Measurements from ENCODE around the gene VPREB3.

VPREB3 gene

DNA sequence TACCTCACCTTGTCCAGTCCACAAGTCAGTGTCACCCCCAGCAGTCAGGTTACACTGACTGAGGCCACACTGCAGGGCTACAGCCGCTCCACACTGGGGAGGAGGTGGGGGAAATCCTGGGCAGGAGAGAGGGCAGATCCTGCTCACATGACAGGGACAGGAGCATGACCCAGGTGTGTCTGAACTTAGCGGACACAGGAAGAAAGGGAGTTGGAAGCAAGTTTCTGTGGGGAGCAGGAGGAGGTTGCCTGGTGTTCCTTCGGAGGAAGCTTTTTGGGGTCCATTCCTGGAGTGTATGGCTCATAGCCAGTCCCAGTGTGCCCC lies 24.3 kb upstream of the VPREB3 start:
- Histone ChIP-seq H3K9ac (no peak overlapping the region), H3K36me3 (ENCODE audit: insufficient read depth) (no peaks in the 10 kb centered on the region), H3K79me2 (ENCODE audit: insufficient read depth, low read depth) (no peaks in the 10 kb centered on the region), H3K27me3 (ENCODE audit: insufficient read depth, low read depth) (no peaks in the 10 kb centered on the region), H3K4me1 (ENCODE audit: low read depth, poor library complexity, severe bottlenecking) (peaks cover 2% of the 10 kb centered on the region), H3K4me2 (no peak overlapping the region), H4K20me1 (ENCODE audit: insufficient read depth) (no peaks in the 10 kb centered on the region), H2AFZ (ENCODE audit: low read depth) (no peak overlapping the region), H3K4me3 (IDR thresholded peaks at IDR 0.05; ENCODE audit: insufficient read depth, low read depth, low read length) (no peak overlapping the region), H3K27ac (no peak overlapping the region)
- TF ChIP-seq, protein P1, sequence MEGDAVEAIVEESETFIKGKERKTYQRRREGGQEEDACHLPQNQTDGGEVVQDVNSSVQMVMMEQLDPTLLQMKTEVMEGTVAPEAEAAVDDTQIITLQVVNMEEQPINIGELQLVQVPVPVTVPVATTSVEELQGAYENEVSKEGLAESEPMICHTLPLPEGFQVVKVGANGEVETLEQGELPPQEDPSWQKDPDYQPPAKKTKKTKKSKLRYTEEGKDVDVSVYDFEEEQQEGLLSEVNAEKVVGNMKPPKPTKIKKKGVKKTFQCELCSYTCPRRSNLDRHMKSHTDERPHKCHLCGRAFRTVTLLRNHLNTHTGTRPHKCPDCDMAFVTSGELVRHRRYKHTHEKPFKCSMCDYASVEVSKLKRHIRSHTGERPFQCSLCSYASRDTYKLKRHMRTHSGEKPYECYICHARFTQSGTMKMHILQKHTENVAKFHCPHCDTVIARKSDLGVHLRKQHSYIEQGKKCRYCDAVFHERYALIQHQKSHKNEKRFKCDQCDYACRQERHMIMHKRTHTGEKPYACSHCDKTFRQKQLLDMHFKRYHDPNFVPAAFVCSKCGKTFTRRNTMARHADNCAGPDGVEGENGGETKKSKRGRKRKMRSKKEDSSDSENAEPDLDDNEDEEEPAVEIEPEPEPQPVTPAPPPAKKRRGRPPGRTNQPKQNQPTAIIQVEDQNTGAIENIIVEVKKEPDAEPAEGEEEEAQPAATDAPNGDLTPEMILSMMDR (conservative IDR thresholded peaks at IDR 0.05; ENCODE audit: low read depth, low read length), result no peak

GRCh38 chr22:23777776-23778576 lies 23.8 kb upstream of the VPREB3 start:
- no peak overlapping the region for H3K27ac ChIP-seq
- no peaks in the 10 kb centered on the region for H3K36me3 ChIP-seq (ENCODE audit: insufficient read depth)
- no peaks in the 10 kb centered on the region for H4K20me1 ChIP-seq (ENCODE audit: insufficient read depth)
- H2AFZ ChIP-seq (ENCODE audit: low read depth), result no peak overlapping the region
- H3K79me2 ChIP-seq (ENCODE audit: insufficient read depth, low read depth), result no peaks in the 10 kb centered on the region
- TF ChIP-seq, protein P1 (conservative IDR thresholded peaks at IDR 0.05; ENCODE audit: low read depth, low read length), result no peak
- no peaks in the 10 kb centered on the region for H3K27me3 ChIP-seq (ENCODE audit: insufficient read depth, low read depth)
- H3K9ac ChIP-seq, result no peak overlapping the region
- no peak overlapping the region for H3K4me2 ChIP-seq
- no peak overlapping the region for H3K4me3 ChIP-seq (IDR thresholded peaks at IDR 0.05; ENCODE audit: insufficient read depth, low read depth, low read length)
- H3K4me1 ChIP-seq (ENCODE audit: low read depth, poor library complexity, severe bottlenecking), result peaks cover 8% of the 10 kb centered on the region

- Histone ChIP-seq H3K27ac (no peak overlapping the region), H3K36me3 (ENCODE audit: insufficient read depth) (no peaks in the 10 kb centered on the region), H4K20me1 (ENCODE audit: insufficient read depth) (no peaks in the 10 kb centered on the region), H3K4me3 (IDR thresholded peaks at IDR 0.05; ENCODE audit: insufficient read depth, low read depth, low read length) (no peak overlapping the region), H3K79me2 (ENCODE audit: insufficient read depth, low read depth) (no peaks in the 10 kb centered on the region), H3K4me2 (no peak overlapping the region), H3K4me1 (ENCODE audit: low read depth, poor library complexity, severe bottlenecking) (peaks cover 24% of the 10 kb centered on the region), H3K27me3 (ENCODE audit: insufficient read depth, low read depth) (no peaks in the 10 kb centered on the region), H3K9ac (no peak overlapping the region), H2AFZ (ENCODE audit: low read depth) (no peak overlapping the region)
- TF ChIP-seq, protein P1 (conservative IDR thresholded peaks at IDR 0.05; ENCODE audit: low read depth, low read length), result no peak
These were observed 21.7 kb upstream of the VPREB3 start for GRCh38 chr22:23775779-23776375.

DNA sequence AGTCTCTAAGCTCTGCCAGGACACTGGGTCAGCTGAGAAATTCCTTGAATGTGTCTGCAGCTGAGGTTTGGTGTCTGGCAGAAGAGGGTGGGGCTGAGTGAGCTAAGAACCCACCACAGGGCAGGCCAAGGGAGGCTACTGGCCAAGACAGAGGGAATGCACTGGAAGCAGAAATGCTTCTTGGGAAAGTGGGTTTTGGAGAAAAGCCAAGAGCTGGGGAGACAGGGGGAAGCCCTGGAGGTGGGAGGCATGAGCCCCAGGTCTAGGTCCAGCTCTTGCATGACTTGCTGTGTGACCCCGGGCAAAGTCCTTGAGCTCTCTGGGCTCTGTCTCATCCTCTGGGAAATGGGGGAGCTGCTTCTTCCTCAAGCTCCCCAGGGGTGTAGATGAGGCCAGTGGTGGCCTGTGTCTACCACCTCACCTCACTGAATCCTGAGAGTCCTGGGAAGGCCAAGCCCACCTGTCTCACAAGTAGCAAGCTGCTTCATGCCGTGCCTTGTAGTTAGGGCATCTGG lies 20.8 kb upstream of the VPREB3 start:
- H3K9ac ChIP-seq, result no peak overlapping the region
- H2AFZ ChIP-seq (ENCODE audit: low read depth), result no peak overlapping the region
- H3K36me3 ChIP-seq (ENCODE audit: insufficient read depth), result no peaks in the 10 kb centered on the region
- H3K4me1 ChIP-seq (ENCODE audit: low read depth, poor library complexity, severe bottlenecking), result peaks cover 33% of the 10 kb centered on the region
- no peaks in the 10 kb centered on the region for H4K20me1 ChIP-seq (ENCODE audit: insufficient read depth)
- H3K27ac ChIP-seq, result no peak overlapping the region
- H3K4me3 ChIP-seq (IDR thresholded peaks at IDR 0.05; ENCODE audit: insufficient read depth, low read depth, low read length), result no peak overlapping the region
- TF ChIP-seq, protein P1 (conservative IDR thresholded peaks at IDR 0.05; ENCODE audit: low read depth, low read length), result no peak
- H3K79me2 ChIP-seq (ENCODE audit: insufficient read depth, low read depth), result no peaks in the 10 kb centered on the region
- no peak overlapping the region for H3K4me2 ChIP-seq
- H3K27me3 ChIP-seq (ENCODE audit: insufficient read depth, low read depth), result no peaks in the 10 kb centered on the region

Data from KMS-11 (cell line).